Muscle layer of duodenum (tissue), 2 donors: Measurements from ENCODE around the gene CHKA.

Experiments used
- H3K27ac ChIP-seq: one replicate; pipeline ENCODE4 v1.7.0; 2013; ENCODE audit warnings: mild to moderate bottlenecking, low read length
- H3K27me3 ChIP-seq: one replicate; pipeline ENCODE4 v1.7.0; 2013; ENCODE audit warnings: low read depth, mild to moderate bottlenecking, control low read depth, low read length
- H3K36me3 ChIP-seq, 2 donors: one replicate each; pipeline ENCODE4 v1.7.0; 2013; ENCODE audit warnings: low read length in 2 of 2, control low read depth in 1 of 2, mild to moderate bottlenecking in 1 of 2; ENCODE audit not compliant: insufficient read depth in 2 of 2, control insufficient read depth in 1 of 2
- H3K4me1 ChIP-seq, 2 donors: one replicate each; pipeline ENCODE4 v1.7.0; 2013; ENCODE audit warnings: low read length in 2 of 2, mild to moderate bottlenecking in 2 of 2, control low read depth in 1 of 2, moderate library complexity in 1 of 2; ENCODE audit not compliant: insufficient read depth in 2 of 2, control insufficient read depth in 1 of 2
- H3K4me3 ChIP-seq, 2 donors: one replicate each; pipeline ENCODE4 v1.7.0; 2013; ENCODE audit warnings: low read length in 2 of 2, low read depth in 1 of 2, mild to moderate bottlenecking in 1 of 2
- H3K9me3 ChIP-seq, 2 donors: one replicate each; pipeline ENCODE4 v1.7.0; 2013; ENCODE audit warnings: low read length in 2 of 2, control low read depth in 1 of 2, mild to moderate bottlenecking in 1 of 2; ENCODE audit not compliant: control insufficient read depth in 1 of 2
- donor health status: healthy.

Gene CHKA

DNA sequence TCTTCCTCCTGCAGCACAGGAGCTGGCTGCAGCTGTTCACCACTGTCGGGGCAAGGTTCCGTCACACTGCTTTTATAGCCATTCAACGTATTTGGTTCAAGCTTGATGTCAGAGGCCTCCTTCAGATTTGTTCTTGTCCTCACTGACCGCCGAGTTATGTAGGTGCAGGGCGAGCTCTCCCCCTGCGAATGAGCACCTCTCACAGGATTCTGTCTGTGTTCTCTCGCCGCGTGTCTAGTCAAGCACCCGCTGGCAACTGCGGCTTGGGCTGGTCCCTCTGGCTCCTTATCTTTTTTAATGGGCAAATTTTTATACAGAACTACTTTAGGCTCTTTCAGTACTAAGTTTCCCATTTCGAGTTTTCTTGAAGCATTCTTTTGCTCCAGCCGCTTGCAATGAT, 37.4 kb upstream of the CHKA start:
- no peaks in the 10 kb centered on the region for H3K9me3 ChIP-seq
- no peak overlapping the region for H3K27ac ChIP-seq
- H3K4me3 ChIP-seq = no peak overlapping the region
- H3K27me3 ChIP-seq = no peaks in the 10 kb centered on the region
- H3K4me1 ChIP-seq = no peaks in the 10 kb centered on the region
- H3K36me3 ChIP-seq = peaks cover 31 to 43% of the 10 kb centered on the region in 2 donors

DNA sequence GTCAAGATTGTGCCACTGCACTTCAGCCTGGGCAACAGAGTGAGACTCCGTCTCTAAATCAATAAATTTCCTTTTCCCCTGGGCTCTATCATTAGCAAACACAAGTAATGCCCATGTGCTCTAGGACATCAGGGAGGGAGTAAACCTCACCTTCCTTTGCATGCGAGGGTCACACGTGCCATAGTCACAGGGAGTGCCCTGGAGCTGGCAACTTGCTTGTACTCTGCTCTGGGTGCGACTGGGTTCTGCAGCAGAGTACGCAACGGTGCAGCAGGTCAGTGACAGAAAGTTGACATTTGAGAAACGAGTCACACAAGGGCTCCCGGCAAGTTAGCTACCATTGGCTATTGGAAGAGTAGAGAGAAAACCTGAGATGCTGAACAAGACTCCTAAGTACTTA, 32.6 kb upstream of the CHKA start:
- H3K36me3 ChIP-seq = peaks cover 13 to 21% of the 10 kb centered on the region in 2 donors
- H3K27me3 ChIP-seq = no peaks in the 10 kb centered on the region
- H3K27ac ChIP-seq = no peak overlapping the region
- H3K9me3 ChIP-seq = no peaks in the 10 kb centered on the region
- no peaks in the 10 kb centered on the region for H3K4me1 ChIP-seq
- no peak overlapping the region for H3K4me3 ChIP-seq

DNA sequence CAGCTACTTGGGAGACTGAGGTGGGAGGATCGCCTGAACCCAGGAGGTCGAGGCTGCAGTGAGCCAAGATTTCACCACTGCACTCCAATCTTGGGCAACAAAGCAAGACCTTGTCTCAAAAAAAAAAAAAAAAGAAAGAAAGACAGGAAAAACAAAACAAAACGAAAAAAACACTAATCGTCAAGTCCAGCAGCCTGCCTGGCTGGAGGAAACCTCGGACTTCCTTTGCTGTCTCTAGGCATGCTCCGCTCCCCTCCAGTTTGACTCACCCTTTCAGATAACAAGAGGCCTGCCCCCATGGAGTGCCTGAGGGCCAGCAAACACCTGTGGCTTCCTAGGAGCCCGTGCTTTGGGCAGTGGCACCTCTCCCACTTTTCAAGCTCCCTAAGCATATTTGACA, 28.8 kb upstream of the CHKA start:
- H3K4me3 ChIP-seq = no peak overlapping the region

DNA sequence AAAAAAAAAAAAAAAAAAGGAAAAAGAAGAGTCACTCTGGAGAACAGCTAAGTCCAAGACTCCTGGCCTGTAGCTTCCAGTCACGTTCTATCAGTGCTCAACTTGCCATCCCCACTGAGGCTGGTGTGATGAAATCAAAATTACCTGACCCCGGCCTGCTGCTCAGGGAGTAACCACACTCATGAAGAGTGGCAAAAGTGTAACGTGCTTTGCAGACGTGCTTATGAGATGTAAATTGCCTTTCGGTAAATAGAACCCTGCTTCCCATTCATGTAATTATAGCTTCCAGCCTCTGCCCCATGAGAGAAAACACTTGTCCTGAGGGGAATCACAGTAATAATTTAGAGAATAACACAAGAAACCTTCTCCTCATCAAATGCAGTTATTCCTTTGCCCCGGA, 28.2 kb upstream of the CHKA start:
- H3K27ac ChIP-seq = no peak overlapping the region
- H3K36me3 ChIP-seq = no peaks in the 10 kb centered on the region
- H3K9me3 ChIP-seq = no peaks in the 10 kb centered on the region
- H3K27me3 ChIP-seq = no peaks in the 10 kb centered on the region
- H3K4me1 ChIP-seq = peaks cover 5 to 9% of the 10 kb centered on the region in 2 donors
- H3K4me3 ChIP-seq = no peak overlapping the region

More for the DNA sequence above, 28.8 kb upstream of the CHKA start:
- H3K36me3 ChIP-seq = peaks cover under 1% of the 10 kb centered on the region in 2 donors
- no peaks in the 10 kb centered on the region for H3K27me3 ChIP-seq
- H3K27ac ChIP-seq = no peak overlapping the region
- peaks cover 5 to 9% of the 10 kb centered on the region in 2 donors for H3K4me1 ChIP-seq
- no peaks in the 10 kb centered on the region for H3K9me3 ChIP-seq

DNA sequence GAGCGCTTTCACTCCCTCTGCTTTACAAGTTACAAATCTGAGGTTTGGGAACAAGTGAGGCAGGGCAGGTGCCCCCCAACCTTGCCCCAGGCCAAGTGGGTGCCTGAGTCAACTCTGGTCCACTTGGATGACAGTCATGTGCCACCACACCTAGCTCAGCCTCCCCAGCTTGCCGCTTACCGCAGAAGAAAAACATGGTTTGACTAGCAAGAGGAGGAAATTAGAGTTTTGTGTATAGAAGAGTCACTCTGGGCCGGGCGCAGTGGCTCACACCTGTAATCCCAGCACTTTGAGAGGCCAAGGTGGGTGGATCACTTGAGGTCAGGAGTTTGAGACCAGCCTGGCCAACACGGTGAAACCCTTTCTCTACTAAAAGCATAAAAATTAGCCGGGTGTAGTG, 27.7 kb upstream of the CHKA start:
- Histone ChIP-seq H3K4me1 (peaks cover 5 to 9% of the 10 kb centered on the region in 2 donors), H3K9me3 (no peaks in the 10 kb centered on the region), H3K36me3 (no peaks in the 10 kb centered on the region), H3K27ac (no peak overlapping the region), H3K4me3 (no peak overlapping the region), H3K27me3 (no peaks in the 10 kb centered on the region)

DNA sequence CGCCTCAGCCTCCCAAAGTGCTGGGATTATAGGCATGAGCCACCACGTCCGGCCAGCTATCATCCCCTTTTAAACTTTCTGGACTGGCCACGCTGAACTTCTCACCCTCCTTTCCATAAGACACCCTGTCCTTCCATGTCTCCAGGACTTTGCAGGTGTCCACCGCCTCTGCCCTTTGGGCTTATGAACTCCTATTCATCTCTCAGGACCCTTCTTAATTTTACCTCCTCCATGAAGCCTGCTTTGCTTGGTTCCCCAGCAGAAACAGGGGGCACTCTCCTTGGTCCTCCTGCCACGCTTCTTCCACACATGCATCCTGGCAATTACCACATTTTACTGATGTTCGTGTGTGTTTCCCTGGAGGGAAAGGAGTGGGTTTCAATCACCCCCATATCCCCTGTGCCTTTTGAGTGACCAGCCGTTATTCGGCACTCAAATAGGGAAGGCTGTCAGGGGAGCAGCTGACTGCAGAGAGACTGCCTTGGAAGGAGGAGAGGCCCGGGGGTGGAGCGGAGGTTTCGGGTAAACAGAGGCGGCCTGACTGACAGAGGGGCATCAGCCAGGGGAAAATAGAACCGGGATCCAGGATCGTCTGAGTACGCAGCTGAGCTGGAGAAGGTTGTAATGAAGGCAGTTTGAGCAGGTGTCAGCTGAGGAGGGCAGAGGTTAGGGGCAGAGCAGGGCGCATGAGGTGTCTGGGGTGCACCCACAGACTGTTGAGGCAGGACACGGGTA, 27.1 kb upstream of the CHKA start:
- no peak overlapping the region for H3K27ac ChIP-seq
- no peaks in the 10 kb centered on the region for H3K36me3 ChIP-seq

DNA sequence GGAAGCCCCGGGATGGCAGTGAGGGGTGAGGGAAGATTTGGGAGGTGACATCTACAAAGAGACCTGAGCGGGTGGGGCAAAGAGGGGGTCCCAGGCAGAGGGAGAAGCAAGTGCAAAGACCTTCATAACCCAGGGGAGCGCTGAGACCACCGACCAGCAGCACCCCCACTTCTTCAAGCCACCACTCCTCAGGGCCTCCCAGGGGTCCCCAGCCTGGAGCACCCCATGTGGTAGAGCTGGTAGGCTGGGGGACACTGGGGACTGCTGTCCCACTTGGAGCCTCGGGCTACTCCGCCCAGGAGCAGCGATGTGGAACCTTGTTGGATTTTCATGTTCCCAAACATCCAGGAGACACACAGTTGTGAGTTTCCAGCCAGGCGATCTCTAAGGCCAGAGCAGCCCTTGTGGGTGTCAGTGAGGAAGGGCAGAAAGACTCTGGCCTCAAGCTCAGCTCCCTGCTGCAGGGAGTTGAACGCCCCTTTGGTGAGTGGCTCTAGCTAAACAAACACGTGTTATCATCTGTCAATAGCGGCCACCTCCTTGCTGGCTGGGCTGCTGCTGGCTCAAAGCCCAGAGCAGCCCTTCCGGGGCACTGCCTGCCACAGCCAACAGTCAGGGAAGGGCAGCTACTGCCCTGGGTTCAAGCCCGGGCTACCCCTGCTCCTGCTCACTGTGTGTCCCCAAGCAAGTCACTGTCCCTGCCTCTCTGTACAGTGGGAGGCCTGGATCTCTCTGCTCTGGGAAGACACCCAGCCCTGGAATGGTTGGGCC, 25.7 kb upstream of the CHKA start:
- Histone ChIP-seq H3K27ac (peak overlapping the region; percentile 80), H3K27me3 (no peaks in the 10 kb centered on the region), H3K9me3 (no peaks in the 10 kb centered on the region), H3K36me3 (no peaks in the 10 kb centered on the region), H3K4me1 (peaks cover 5 to 9% of the 10 kb centered on the region in 2 donors), H3K4me3 (no peak overlapping the region)

More for the DNA sequence above, 27.1 kb upstream of the CHKA start:
- Histone ChIP-seq H3K4me3 (no peak overlapping the region), H3K4me1 (peaks cover 5 to 9% of the 10 kb centered on the region in 2 donors), H3K9me3 (no peaks in the 10 kb centered on the region), H3K27me3 (no peaks in the 10 kb centered on the region)

DNA sequence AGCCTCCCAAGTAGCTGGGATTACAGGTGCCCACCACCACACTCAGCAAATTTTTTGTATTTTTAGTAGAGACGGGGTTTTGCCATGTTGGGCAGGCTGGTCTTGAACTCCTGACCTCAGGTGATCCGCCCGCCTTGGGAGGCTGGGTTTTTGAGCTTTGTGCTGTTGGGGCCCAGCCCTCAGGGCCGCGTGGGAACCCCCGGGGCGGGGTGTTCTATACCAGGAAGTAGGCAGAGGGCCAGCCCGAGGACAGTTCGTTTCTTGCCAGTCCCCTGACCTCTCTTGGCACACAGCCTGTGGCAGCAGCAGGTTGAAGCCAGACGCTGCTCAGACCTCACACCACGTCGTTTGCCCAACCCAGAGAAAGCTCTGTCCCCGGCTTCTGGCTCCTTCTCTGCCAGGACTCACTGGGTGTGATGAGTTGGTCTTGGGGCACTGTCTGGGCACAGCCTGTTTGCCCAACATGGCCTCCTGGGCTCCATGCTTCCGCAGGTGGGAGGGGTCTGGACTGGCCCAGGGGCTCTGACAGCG, 24.9 kb upstream of the CHKA start:
- Histone ChIP-seq H3K27me3 (no peaks in the 10 kb centered on the region), H3K4me3 (no peak overlapping the region), H3K9me3 (no peaks in the 10 kb centered on the region), H3K36me3 (no peaks in the 10 kb centered on the region), H3K27ac (peak overlapping the region; percentile 80), H3K4me1 (peaks cover 5 to 9% of the 10 kb centered on the region in 2 donors)

DNA sequence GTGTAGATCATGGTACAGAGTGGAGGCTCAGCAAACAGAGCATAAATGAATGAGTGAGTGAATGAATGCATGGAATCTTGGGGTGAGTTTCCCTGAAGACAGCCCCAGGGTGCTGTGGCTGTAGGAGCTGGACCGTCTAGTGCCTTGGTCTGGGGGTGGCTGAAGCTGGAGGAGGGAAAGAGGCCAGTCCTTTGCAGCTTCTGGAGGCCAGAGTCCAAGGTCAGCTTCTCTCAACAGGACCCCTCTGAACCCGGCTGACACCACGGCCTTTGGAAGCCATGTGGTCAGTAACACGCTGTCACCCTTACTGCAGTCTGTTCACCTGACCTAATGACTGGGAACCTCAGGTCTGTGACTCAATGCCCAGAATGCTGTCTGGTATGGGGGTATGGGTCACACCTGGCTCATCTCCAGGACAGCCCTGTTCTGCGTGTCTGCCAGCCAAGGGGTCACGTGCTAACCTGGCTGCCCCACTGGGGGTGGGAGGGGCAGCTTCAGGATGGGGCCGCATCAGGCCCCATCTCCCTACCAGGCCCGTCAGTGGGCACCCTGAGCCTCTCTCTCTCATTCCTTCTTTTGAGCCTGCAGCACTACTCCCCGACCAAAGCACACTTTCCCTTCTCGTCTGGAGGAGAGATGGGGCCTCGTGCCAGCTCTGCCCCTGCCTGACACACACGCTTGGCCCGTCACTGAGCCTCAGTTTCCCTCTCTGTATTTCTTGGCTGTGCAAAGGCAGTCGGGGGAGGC, 24.1 kb upstream of the CHKA start:
- H3K9me3 ChIP-seq = no peaks in the 10 kb centered on the region
- H3K27ac ChIP-seq = no peak overlapping the region

DNA sequence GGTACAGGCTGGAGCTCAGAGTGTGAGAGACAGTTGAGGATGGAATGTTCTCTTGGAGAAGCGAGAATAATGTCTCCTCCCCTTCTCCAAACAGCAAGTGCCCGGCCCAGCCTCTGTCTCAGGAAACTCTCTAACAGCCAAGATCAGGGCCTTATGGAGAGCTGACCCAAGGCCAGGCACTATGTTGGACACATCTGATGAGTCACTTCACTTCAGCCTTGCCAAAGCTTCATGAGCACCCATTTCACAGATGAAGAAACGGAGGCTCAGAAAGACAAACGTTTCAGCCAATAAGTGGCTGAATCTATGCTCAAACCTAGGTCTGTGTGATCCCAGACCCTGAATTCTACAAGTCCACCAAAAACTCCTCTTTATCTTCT, 22.1 kb upstream of the CHKA start:
- H3K36me3 ChIP-seq = no peaks in the 10 kb centered on the region
- H3K27me3 ChIP-seq = no peaks in the 10 kb centered on the region
- peaks cover 5 to 9% of the 10 kb centered on the region in 2 donors for H3K4me1 ChIP-seq
- H3K4me3 ChIP-seq = no peak overlapping the region
- no peak overlapping the region for H3K27ac ChIP-seq
- no peaks in the 10 kb centered on the region for H3K9me3 ChIP-seq

More for the DNA sequence above, 24.1 kb upstream of the CHKA start:
- Histone ChIP-seq H3K4me1 (peaks cover 5 to 9% of the 10 kb centered on the region in 2 donors), H3K27me3 (no peaks in the 10 kb centered on the region), H3K4me3 (no peak overlapping the region), H3K36me3 (no peaks in the 10 kb centered on the region)
